HS-5 (cell line): Measurements from ENCODE around the gene NELL2.

ENCODE experiments used
- DNase-seq: peaks from one replicate; pipeline ENCODE4 v3.0.0-alpha.2; 2012; ENCODE audit warnings: low read depth

The NELL2 gene

DNA sequence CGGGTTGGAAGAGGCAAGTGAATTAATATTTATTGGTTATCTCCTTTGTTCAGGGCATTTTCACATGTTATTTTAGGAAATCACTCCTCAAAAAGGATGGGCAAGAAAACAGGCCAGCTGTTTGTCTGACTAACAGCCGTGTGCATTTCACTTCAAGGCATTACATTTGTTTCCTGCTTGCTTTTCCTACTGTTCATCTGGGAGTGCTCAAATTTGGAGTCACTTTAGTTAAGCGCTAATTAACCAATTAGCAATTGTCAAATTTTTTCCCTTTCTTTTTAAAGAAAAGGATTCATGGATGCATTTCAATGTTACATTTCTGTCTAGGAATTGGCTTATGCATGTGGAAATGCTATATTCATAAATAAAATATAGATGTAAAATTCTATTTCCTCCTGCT lies 415.9 kb downstream of the NELL2 start:
- no peak for DNase-seq

DNA sequence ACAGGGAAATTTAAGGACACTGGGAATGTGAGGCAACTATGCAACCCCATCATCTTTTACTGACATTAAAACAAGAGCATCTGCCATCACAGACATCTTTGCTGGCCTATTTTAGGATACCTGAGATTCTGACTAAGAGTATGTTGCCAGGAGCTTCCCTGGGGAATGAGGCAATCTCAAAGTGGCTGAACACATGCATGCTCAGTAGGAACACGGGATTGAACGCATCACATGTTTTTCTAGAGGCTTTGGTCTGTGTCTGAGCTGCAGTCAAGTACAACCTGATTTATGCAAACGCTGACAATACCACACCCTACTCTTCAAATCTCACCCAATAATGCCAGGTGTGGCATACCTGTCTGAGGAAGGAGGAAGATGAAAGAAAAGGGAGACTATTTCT lies 416.5 kb downstream of the NELL2 start:
- DNase-seq = no peak
